Ectodermal cell (in vitro differentiated cells): Measurements from ENCODE around the gene YTHDC2.

Source experiments
- H3K27ac ChIP-seq: 2 replicates; pipeline ENCODE4 v1.7.0; 2013; ENCODE audit warnings: mild to moderate bottlenecking, low read depth, low read length; ENCODE audit not compliant: insufficient read depth, poor library complexity, severe bottlenecking
- H3K27me3 ChIP-seq: 2 replicates; pipeline ENCODE4 v1.7.0; 2013; ENCODE audit warnings: mild to moderate bottlenecking, low read length; ENCODE audit not compliant: insufficient read depth, control insufficient read depth, poor library complexity, severe bottlenecking
- H3K36me3 ChIP-seq: one replicate; pipeline ENCODE4 v1.7.0; 2013; ENCODE audit warnings: low read length; ENCODE audit not compliant: control insufficient read depth, insufficient read depth
- H3K4me1 ChIP-seq: one replicate; pipeline ENCODE4 v1.7.0; 2013; ENCODE audit warnings: low read length; ENCODE audit not compliant: control insufficient read depth, insufficient read depth
- H3K4me3 ChIP-seq: 2 replicates; pipeline ENCODE4 v1.7.0; 2013; ENCODE audit warnings: low read depth, low read length, control low read depth; ENCODE audit not compliant: insufficient read depth
- H3K9me3 ChIP-seq: 2 replicates; pipeline ENCODE4 v1.7.0; 2013; ENCODE audit warnings: mild to moderate bottlenecking, low read length, moderate library complexity; ENCODE audit not compliant: control insufficient read depth
- WGBS, 2 experiments: methylation state at CpG; one replicate each; pipeline ENCODE4 v1.1.7; 2013; ENCODE audit warnings: missing lambda C conversion rate in 2 of 2; 5-methylcytosine and 5-hydroxymethylcytosine counted together

Gene YTHDC2

GRCh38 chr5:113491022-113491421 is 22.5 kb upstream of the YTHDC2 start:
- Histone ChIP-seq H3K36me3 (no peaks in the 10 kb centered on the region), H3K27ac (no peak overlapping the region), H3K9me3 (no peaks in the 10 kb centered on the region), H3K27me3 (peaks cover 36% of the 10 kb centered on the region), H3K4me3 (no peak overlapping the region), H3K4me1 (no peaks in the 10 kb centered on the region)
- WGBS, 2 experiments = 91 to 92% methylated on average over 2 of the region's 2 CpGs

- H3K27ac ChIP-seq = no peak overlapping the region
- peaks cover 12% of the 10 kb centered on the region for H3K27me3 ChIP-seq
- H3K9me3 ChIP-seq = no peaks in the 10 kb centered on the region
- no peaks in the 10 kb centered on the region for H3K36me3 ChIP-seq
- H3K4me1 ChIP-seq = no peaks in the 10 kb centered on the region
- WGBS, 2 experiments = 91 to 100% methylated on average over 1 of the region's 1 CpG
- no peak overlapping the region for H3K4me3 ChIP-seq
These were observed 20.0 kb upstream of the YTHDC2 start for GRCh38 chr5:113493446-113493845.

GRCh38 chr5:113495422-113495841 is 18.1 kb upstream of the YTHDC2 start:
- WGBS, 2 experiments = 95 to 100% methylated on average over 1 of the region's 1 CpG
- Histone ChIP-seq H3K9me3 (no peaks in the 10 kb centered on the region), H3K4me1 (no peaks in the 10 kb centered on the region), H3K4me3 (no peak overlapping the region), H3K36me3 (no peaks in the 10 kb centered on the region), H3K27me3 (no peaks in the 10 kb centered on the region), H3K27ac (no peak overlapping the region)

- WGBS, 2 experiments = 90 to 95% methylated on average over 3 of the region's 3 CpGs
- Histone ChIP-seq H3K4me1 (no peaks in the 10 kb centered on the region), H3K36me3 (no peaks in the 10 kb centered on the region), H3K27me3 (peaks cover 4% of the 10 kb centered on the region), H3K9me3 (no peaks in the 10 kb centered on the region), H3K27ac (no peak overlapping the region), H3K4me3 (no peak overlapping the region)
These were observed 11.4 kb upstream of the YTHDC2 start for GRCh38 chr5:113502073-113502472.

GRCh38 chr5:113503146-113503545 is 10.3 kb upstream of the YTHDC2 start:
- Histone ChIP-seq H3K27ac (no peak overlapping the region), H3K27me3 (peaks cover 4% of the 10 kb centered on the region), H3K36me3 (no peaks in the 10 kb centered on the region), H3K4me3 (no peak overlapping the region), H3K4me1 (no peaks in the 10 kb centered on the region), H3K9me3 (no peaks in the 10 kb centered on the region)
- WGBS, 2 experiments = 93 to 95% methylated on average over 1 of the region's 1 CpG

- Histone ChIP-seq H3K4me3 (no peak overlapping the region), H3K27ac (no peak overlapping the region), H3K27me3 (peaks cover 4% of the 10 kb centered on the region), H3K36me3 (no peaks in the 10 kb centered on the region), H3K9me3 (no peaks in the 10 kb centered on the region), H3K4me1 (no peaks in the 10 kb centered on the region)
- 78 to 97% methylated on average over 5 of the region's 5 CpGs for WGBS, 2 experiments
These were observed 8.3 kb upstream of the YTHDC2 start for GRCh38 chr5:113505181-113505580.

GRCh38 chr5:113507601-113508000 is 5.9 kb upstream of the YTHDC2 start:
- Histone ChIP-seq H3K27me3 (peaks cover 4% of the 10 kb centered on the region), H3K27ac (no peak overlapping the region)

GRCh38 chr5:113508756-113509155 is 4.7 kb upstream of the YTHDC2 start:
- peaks cover 4% of the 10 kb centered on the region for H3K27me3 ChIP-seq
- no peaks in the 10 kb centered on the region for H3K9me3 ChIP-seq
- H3K27ac ChIP-seq = no peak overlapping the region
- no peak overlapping the region for H3K4me3 ChIP-seq
- no peaks in the 10 kb centered on the region for H3K36me3 ChIP-seq
- H3K4me1 ChIP-seq = no peaks in the 10 kb centered on the region

More at GRCh38 chr5:113507601-113508000, 5.9 kb upstream of the YTHDC2 start:
- no peaks in the 10 kb centered on the region for H3K9me3 ChIP-seq
- H3K4me3 ChIP-seq = no peak overlapping the region
- no peaks in the 10 kb centered on the region for H3K36me3 ChIP-seq
- no peaks in the 10 kb centered on the region for H3K4me1 ChIP-seq

GRCh38 chr5:113510836-113511451 is 2.5 kb upstream of the YTHDC2 start:
- peaks cover 5% of the 10 kb centered on the region for H3K4me1 ChIP-seq
- H3K36me3 ChIP-seq = no peaks in the 10 kb centered on the region
- H3K27ac ChIP-seq = no peak overlapping the region
- H3K27me3 ChIP-seq = peaks cover 2% of the 10 kb centered on the region
- WGBS, 2 experiments = 74 to 91% methylated on average over 4 to 5 of the region's 6 CpGs
- no peaks in the 10 kb centered on the region for H3K9me3 ChIP-seq
- no peak overlapping the region for H3K4me3 ChIP-seq

GRCh38 chr5:113512341-113512740 is 1.2 kb upstream of the YTHDC2 start:
- no peak overlapping the region for H3K4me3 ChIP-seq
- H3K27ac ChIP-seq = no peak overlapping the region
- H3K4me1 ChIP-seq = peaks cover 5% of the 10 kb centered on the region
- H3K27me3 ChIP-seq = no peaks in the 10 kb centered on the region
- H3K9me3 ChIP-seq = no peaks in the 10 kb centered on the region
- 79 to 90% methylated on average over 3 of the region's 3 CpGs for WGBS, 2 experiments
- H3K36me3 ChIP-seq = no peaks in the 10 kb centered on the region

GRCh38 chr5:113514289-113514635 is 768 bp downstream of the YTHDC2 start:
- H3K4me1 ChIP-seq = peaks cover 5% of the 10 kb centered on the region
- H3K4me3 ChIP-seq = peak overlapping the region; percentile 81
- WGBS, 2 experiments = 14 to 16% methylated on average over 9 of the region's 9 CpGs
- H3K27ac ChIP-seq = no peak overlapping the region
- H3K9me3 ChIP-seq = no peaks in the 10 kb centered on the region
- no peaks in the 10 kb centered on the region for H3K27me3 ChIP-seq
- H3K36me3 ChIP-seq = no peaks in the 10 kb centered on the region
